Vagina (tissue), 2 donors: ENCODE measurements around the gene DYSF. TPM values are rescaled to one million over a fixed set of nuclear protein-coding genes. Genes with fewer than 3 reads are reported as not detected.

Experiments
- DNase-seq, 2 donors: peaks; one replicate each; pipeline ENCODE4 v3.0.0-alpha.2; 2017; ENCODE audit errors: extremely low spot score in 2 of 2
- H3K27ac ChIP-seq: fragments of 200-600 bp; sonication (generic); one replicate; pipeline ENCODE4 v1.5.1; 2019
- H3K27me3 ChIP-seq: fragments of 200-600 bp; sonication (generic); one replicate; pipeline ENCODE4 v1.5.1; 2019
- H3K36me3 ChIP-seq, 2 donors: fragments of 200-600 bp; sonication (generic); one replicate each; pipeline ENCODE4 v1.5.1; 2017 to 2019
- H3K4me1 ChIP-seq: fragments of 200-600 bp; sonication (generic); one replicate; pipeline ENCODE4 v1.5.1; 2019
- H3K4me3 ChIP-seq, 2 donors: fragments of 200-600 bp; sonication (generic); 1 replicate in 1 of 2; 2 replicates in 1 of 2; pipeline ENCODE4 v1.5.1; 2016 to 2019
- H3K9me3 ChIP-seq: fragments of 200-600 bp; sonication (generic); one replicate; pipeline ENCODE4 v1.5.1; 2019
- CTCF ChIP-seq, 3 experiments: fragments of 450-650 bp in 2 of 3; fragments of 200-600 bp in 1 of 3; sonication (generic) in 1 of 3; IDR thresholded peaks; one replicate each; pipeline ENCODE4 v1.5.1; 2017 to 2019; ENCODE audit warnings: antibody characterized with exemption in 3 of 3, mild to moderate bottlenecking in 2 of 3, moderate library complexity in 2 of 3
- POLR2A ChIP-seq, 2 donors: fragments of 450-650 bp; IDR thresholded peaks; one replicate each; pipeline ENCODE4 v1.6.1; 2017; ENCODE audit warnings: antibody characterized with exemption in 2 of 2, mild to moderate bottlenecking in 2 of 2, moderate library complexity in 2 of 2
- POLR2AphosphoS5 ChIP-seq, 2 donors: sonication (generic); formaldehyde crosslinking; IDR thresholded peaks; one replicate each; pipeline ENCODE4 v1.9.0; 2017; ENCODE audit warnings: antibody characterized with exemption in 2 of 2, mild to moderate bottlenecking in 2 of 2, low read depth in 1 of 2; ENCODE audit not compliant: insufficient read depth in 1 of 2
- intact Hi-C: fragments of 100-400 bp; cut with DNase I; formaldehyde crosslinking; loops from one replicate; pipeline ENCODE4 v1.15.1; 2023
- total RNA-seq: library from RNA; depleted of rRNA; stranded (reverse); fragments of >200 nt; gene quantifications from one replicate; pipeline ENCODE4 v1.2.3, GENCODE V29; 2016

The DYSF gene
- total RNA-seq, 1 donor from 2014 or later, result 10.1 TPM

GRCh38 chr2:71567625-71568024, 114.3 kb downstream of the DYSF start:
- Histone ChIP-seq H3K4me3 (no peak overlapping the region), H3K36me3 (no peaks in the 10 kb centered on the region), H3K27ac (no peak overlapping the region), H3K4me1 (no peaks in the 10 kb centered on the region), H3K9me3 (no peaks in the 10 kb centered on the region), H3K27me3 (no peaks in the 10 kb centered on the region)
- TF ChIP-seq POLR2AphosphoS5 (IDR thresholded peaks at IDR 0.05; ENCODE audit: insufficient read depth in 1 of 2, low read depth in 1 of 2), result no peak
- intact Hi-C loops, result no loop called here
- DNase-seq, result no peak

GRCh38 chr2:71568103-71568502, 114.7 kb downstream of the DYSF start:
- DNase-seq, result no peak
- Histone ChIP-seq H3K9me3 (no peaks in the 10 kb centered on the region), H3K4me3 (no peak overlapping the region), H3K27me3 (no peaks in the 10 kb centered on the region), H3K27ac (no peak overlapping the region), H3K36me3 (no peaks in the 10 kb centered on the region), H3K4me1 (no peaks in the 10 kb centered on the region)
- no peak for TF ChIP-seq POLR2A (IDR thresholded peaks at IDR 0.05)
- TF ChIP-seq CTCF (IDR thresholded peaks at IDR 0.05), result no peak
- no peak for TF ChIP-seq POLR2AphosphoS5 (IDR thresholded peaks at IDR 0.05; ENCODE audit: insufficient read depth in 1 of 2, low read depth in 1 of 2)
- intact Hi-C loops, result no loop called here

- Histone ChIP-seq H3K27me3 (no peaks in the 10 kb centered on the region), H3K36me3 (no peaks in the 10 kb centered on the region), H3K9me3 (no peaks in the 10 kb centered on the region), H3K4me3 (no peak overlapping the region), H3K4me1 (no peaks in the 10 kb centered on the region), H3K27ac (no peak overlapping the region)
- DNase-seq, result no peak
- intact Hi-C loops, result no loop called here
- TF ChIP-seq POLR2A (IDR thresholded peaks at IDR 0.05), result no peak
- no peak for TF ChIP-seq CTCF (IDR thresholded peaks at IDR 0.05)
- no peak for TF ChIP-seq POLR2AphosphoS5 (IDR thresholded peaks at IDR 0.05; ENCODE audit: insufficient read depth in 1 of 2, low read depth in 1 of 2)
These were observed 117.2 kb downstream of the DYSF start for GRCh38 chr2:71570511-71570910.

- Histone ChIP-seq H3K36me3 (no peaks in the 10 kb centered on the region), H3K4me3 (no peak overlapping the region), H3K4me1 (no peaks in the 10 kb centered on the region), H3K27me3 (no peaks in the 10 kb centered on the region), H3K27ac (no peak overlapping the region), H3K9me3 (no peaks in the 10 kb centered on the region)
- intact Hi-C loops, result no loop called here
- no peak for DNase-seq
- no peak for TF ChIP-seq POLR2A (IDR thresholded peaks at IDR 0.05)
- TF ChIP-seq POLR2AphosphoS5 (IDR thresholded peaks at IDR 0.05; ENCODE audit: insufficient read depth in 1 of 2, low read depth in 1 of 2), result no peak
- TF ChIP-seq CTCF (IDR thresholded peaks at IDR 0.05), result no peak
These were observed 117.6 kb downstream of the DYSF start for GRCh38 chr2:71570951-71571460.

GRCh38 chr2:71571945-71572344, 118.6 kb downstream of the DYSF start:
- TF ChIP-seq POLR2A (IDR thresholded peaks at IDR 0.05) (no peak), CTCF (IDR thresholded peaks at IDR 0.05) (no peak), POLR2AphosphoS5 (IDR thresholded peaks at IDR 0.05; ENCODE audit: insufficient read depth in 1 of 2, low read depth in 1 of 2) (no peak)
- no peaks in the 10 kb centered on the region for H3K36me3 ChIP-seq

More at GRCh38 chr2:71571945-71572344, 118.6 kb downstream of the DYSF start:
- no peak overlapping the region for H3K27ac ChIP-seq
- no peaks in the 10 kb centered on the region for H3K9me3 ChIP-seq
- H3K4me3 ChIP-seq, result no peak overlapping the region
- DNase-seq, result no peak
- H3K27me3 ChIP-seq, result no peaks in the 10 kb centered on the region
- H3K4me1 ChIP-seq, result no peaks in the 10 kb centered on the region
- intact Hi-C loops, result no loop called here
